GM19324 (cell line): ENCODE data around the gene MID2.
"Not testable (repeated sequence)": the region's sequence is repeated elsewhere in the genome, so short reads cannot be mapped to it uniquely, and the experiment has no call there.

Experiments
- ATAC-seq: cut with Tn5 transposase; IDR thresholded peaks from one replicate; pipeline ENCODE4 v1.9.1; 2021; ENCODE audit warnings: mild to moderate bottlenecking, moderate library complexity; ENCODE audit not compliant: unreplicated experiment, low FRiP score

Gene MID2

DNA sequence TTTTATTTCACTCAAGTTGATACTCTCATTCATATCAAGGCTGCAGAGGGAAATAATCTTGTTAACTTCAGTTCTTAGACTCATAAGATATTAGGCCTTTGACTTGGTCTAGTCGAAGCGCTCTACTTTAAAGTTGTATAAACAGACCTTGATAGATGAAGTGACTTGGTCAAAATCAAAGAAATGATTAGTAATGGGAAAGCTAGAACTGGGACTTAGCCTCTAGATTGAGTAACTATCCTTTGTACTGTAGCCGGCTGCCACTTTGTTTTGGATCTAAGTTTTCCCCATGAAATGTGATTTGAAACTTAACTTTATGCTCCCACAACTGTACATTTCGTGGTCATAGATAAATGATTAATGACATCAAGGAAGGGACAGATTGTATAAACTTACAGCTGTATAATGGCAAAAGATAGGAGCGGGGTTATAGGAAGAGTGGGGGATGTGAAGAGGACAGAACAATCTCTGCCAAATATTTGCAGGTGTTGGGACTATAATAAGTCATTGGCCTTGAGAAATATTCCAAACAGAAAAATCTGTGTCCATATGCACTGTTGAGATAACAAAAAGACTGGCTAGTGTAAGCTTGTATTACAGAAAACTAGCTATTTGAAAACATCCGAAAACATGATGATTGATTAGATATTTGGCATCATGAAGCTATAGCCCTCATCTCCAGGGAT is 17.2 kb downstream of the MID2 start:
- ATAC-seq = no peak

DNA sequence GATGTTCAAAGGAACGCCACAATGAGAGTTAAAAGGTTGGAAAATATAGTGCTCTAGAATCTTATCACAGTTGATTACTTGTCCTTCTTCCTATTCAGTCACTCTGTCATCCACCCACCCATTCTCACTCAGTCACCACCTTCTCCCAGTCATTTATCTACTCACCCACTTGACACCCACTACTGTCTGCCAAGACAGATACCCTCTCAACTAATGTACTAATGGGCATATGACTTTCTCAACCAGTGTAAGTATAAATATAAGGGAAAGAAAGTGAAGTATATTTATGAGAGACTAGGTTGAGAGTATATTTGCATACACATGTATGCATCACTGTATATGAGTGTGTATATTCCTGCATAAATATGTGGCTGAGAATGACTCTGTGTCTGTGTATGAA is 20.0 kb downstream of the MID2 start:
- ATAC-seq = no peak

DNA sequence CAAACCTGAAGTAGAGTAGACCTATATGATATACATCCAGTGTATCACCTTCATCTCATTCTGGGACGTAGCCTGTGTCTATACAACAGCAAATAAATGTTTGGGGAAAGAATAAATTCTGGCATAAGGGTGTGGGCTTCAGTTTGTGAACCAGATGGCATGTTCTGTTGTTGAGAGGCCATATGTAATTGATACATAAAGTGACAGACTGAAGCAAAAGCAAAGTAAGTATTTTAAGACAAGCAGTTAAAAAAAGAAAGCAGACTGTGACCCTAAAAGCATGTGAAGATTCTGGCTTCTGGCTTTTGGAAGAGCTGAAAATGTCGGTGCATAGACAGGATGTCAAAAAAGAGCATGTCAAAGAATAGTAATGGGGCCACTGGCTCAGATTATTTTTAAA is 22.9 kb downstream of the MID2 start:
- no peak for ATAC-seq

DNA sequence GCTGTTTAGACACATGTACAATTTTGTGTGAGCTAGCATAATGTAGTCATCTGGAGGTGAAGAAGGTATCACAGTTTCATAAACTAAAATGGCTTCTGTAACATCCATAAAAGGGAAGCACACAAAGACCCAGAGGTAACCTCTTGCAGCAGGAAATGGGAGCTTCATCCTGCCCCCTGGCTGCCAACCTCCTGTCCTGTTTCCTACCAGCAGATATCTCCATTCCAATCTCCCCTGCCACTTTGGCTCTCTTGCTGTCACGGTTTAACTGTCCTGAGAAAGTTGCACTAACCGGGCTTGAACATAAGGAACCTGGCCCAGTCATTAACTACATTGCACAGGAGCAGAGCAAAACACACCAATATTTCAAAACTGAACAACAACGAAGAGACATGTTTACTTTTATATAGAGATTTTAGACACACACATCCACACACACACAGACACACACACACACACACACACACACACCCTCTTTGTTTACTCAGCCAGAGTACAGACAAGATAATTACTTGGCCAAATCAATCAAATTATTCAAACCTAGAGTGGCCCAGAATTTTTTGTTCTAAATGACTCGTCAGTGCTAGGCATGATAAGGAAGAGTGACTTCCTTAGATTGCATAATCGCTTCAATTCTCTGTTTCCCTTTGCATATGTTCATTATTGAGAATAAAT is 24.2 kb downstream of the MID2 start:
- ATAC-seq = no peak

DNA sequence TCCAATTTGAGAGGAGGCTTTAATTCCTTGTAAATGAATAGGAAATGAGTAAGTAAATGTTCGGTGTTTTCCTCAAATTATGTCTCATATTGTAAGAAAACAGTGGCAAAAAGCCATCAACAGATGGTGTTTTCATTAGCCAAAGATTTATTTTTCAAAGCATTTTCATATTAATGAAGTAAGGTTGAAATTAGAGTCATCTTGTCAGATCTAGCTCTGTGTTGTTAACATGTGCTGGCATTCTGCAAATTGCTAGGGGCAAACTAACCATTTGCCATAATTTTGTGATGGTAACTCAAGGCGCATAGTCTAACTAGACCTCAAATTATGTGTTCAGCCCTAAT is 24.7 kb downstream of the MID2 start:
- no peak for ATAC-seq

DNA sequence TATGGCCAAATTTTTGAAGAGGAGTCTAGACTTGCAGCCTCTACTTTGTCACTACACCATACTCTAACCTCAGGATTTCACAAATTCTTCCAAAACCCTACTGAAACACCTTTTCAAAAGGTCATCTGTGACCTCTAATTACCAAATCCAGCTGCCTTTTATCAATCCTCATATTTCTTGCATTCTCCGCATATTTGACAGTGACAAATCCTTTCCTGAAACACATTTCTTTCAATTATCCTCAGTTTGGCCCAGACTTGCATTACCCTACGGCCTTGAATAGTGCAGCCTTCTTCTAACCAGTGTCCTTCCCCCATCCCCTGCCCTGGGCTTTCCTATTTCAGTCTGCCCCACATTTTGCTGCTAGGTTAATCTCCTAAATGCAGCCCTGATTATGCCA is 25.5 kb downstream of the MID2 start:
- ATAC-seq = no peak

DNA sequence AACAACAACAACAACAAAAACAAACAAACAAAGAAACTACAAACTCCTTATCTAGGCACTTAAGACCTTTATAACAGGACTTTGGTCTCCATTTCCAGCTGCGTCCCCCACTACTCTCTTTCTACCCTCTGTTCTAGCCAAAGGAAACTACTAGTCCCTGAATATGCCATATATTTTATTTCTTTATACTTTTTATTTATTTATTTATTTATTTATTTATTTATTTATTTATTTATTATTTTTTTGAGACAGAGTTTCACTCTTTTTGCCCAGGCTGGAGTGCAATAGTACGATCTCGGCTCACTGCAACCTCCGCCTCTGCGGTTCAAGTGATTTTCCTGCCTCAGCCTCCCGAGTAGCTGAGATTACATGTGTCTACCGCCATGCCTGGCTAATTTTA is 26.0 kb downstream of the MID2 start:
- not testable (repeated sequence) for ATAC-seq

DNA sequence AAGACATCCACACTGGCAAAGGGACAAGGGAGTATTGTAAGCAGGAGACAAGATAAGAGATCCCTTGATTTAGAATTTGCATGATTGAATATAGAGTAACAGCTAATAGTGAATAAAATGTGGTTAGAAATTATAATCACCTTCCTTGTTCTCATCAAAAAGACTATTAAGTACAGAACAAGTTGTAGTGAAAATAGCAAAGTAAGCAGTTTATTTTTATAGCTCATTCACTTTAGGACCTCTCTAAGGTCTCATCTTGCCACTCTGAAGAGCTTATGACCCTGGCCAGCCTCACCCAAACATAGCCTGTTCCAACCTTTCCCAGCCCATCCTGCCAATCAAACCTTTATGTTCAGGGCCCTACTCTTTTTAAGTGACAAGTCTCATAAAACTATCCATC is 30.6 kb downstream of the MID2 start:
- no peak for ATAC-seq

DNA sequence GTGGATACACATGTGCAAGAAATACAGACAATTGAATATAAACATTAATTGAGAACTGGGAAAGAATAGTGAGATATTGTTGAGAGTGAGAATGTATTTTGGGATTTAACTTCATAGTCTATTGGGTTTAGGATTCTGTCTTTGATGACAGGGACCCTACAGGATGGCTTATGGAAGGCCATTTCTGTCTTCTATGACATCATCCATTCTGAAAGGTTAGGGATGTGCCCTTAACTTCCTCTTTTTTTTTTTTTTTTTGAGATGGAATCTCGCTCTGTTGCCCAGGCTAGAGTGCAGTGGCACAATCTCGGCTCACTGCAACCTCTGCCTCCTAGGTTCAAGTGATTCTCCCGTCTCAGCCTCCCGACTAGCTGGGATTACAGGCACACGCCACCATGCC is 31.4 kb downstream of the MID2 start:
- ATAC-seq = not testable (repeated sequence)

DNA sequence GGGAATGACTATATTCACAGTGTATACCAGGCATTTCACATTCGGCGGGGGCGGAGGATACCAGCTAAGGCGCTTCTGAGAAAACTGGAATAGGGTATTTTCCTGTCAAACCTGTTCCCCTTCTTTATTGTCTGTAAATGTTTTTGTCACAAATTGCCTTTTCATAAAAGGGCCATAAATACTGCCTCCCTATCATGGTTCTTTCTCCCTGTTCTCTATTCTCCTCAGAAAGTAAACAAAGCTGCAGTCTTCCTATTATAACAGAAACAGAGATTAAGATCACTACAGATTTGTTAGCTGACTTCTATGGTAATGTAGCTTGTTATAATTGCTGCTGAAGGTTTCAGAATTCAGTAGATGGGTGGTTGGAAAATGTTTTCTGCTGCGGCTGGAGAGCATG is 32.2 kb downstream of the MID2 start:
- ATAC-seq = no peak

DNA sequence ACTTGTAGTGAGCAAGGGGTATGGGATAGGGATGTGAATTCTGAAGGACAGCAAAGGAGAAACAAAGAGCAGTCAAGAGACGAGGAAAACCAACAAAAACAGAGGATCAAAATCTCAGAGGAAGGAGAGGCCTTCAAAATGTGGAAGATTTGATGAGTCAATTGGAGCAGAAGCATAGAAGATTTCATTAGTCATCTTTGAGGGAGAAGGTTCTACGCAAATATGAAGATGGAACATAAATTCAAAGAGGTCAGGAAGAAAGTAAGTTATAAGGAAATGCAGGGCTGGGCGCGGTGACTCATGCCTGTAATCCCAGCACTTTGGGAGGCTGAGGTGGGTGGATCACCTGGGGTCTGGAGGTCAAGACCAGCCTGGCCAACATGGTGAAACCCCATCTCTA is 35.4 kb downstream of the MID2 start:
- ATAC-seq = no peak

DNA sequence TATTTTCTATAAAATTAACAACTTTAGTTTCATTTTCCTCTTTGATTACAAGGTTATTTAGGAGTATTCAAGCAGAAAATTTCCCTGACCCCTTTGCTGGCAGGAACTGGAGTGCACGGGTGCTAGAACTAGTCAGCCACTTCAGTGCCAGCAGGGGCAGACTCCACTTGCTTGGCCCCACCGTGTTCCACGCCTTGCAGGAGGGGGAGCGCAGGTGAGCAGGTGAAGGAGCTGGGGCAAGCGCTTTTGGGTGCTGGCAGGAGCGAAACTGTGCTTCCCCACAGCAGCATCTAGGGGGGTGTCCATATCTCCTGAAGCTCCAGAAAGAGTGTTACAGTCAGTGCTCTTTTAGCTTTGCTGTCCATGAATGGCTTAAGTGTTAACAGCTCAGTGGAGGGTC is 45.5 kb downstream of the MID2 start:
- ATAC-seq = no peak

DNA sequence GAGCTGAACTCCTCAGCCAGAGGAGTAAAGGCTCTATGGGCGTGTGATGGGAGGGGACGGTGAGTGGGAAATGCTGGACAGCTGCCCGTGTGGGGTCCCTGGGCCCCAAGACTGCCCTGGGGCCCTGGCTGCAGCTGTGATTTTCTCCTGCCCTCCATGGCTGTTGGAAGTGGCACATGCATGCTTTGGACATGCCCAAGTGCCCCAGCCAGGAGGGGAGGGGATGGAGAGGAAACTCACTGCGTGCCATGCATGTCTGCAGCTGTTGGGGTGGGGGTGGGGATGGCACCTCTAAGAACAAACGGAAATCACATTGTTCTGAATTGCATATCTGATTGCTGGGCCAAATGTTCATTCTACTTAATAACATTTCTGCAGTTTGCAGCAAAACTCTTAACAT is 52.4 kb downstream of the MID2 start:
- ATAC-seq = no peak

DNA sequence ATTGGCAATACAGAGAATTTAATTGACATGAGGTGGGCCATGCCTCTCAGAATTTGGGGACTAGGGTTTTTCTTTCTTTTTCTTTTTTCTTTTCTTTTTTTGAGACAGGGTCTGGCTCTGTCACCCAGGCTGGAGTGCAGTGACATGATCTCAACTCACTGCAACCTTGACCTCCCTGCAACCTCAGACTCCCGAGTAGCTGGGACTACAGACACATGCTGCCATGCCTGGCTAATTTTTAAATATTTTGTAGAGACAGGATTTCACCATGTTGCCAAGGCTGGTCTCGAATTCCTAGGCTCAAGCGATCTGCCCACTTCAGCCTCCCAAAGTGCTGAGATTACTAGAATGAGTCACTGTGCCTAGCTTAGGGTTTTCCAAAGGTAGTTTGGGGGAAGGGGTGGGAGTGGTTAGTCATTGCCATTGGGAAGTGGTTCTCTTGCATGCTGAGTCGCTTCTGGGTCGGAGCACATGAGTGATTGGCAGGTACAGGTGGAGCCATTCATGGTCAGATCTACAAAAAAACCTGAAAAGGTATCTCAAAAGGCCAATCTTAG is 54.5 kb downstream of the MID2 start:
- no peak for ATAC-seq

DNA sequence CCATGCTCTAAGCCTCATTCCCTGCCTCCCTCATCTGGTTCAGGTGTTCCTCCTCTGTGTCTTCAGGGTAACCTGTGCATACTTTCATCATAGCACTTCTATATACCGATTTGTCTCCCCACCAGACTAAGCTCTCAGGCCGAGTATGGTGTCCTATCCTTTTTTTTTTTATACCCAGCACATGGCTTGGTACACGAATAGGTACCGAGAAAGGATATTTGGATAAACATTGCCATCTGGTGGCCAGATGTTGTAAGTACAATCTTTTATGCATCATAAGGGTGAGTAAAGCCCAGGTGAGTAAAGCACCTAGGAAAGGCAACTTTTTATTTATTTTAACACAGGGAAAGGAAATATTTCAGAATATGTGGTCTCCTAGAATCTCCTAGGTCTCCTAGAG is 68.4 kb downstream of the MID2 start:
- ATAC-seq = peak; percentile 49

DNA sequence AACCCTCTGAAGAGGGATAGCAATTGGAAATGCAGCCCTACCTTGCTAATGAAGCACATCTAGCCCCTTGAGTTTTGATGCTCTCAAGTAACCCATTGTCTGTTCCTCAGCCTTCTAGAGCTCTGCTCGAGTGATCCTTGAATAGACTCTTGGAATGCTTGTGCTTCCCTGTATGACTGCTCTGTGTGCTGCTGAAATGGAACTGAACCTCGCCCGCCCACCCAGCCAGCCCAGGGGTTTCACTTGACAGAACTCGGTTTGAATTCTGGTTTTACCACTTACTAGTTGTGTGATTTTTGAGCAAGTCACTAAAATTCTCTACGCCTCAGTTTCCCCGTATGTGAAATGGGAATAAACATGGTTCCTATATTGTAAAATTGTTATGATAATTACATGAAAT is 77.1 kb downstream of the MID2 start:
- ATAC-seq = no peak

DNA sequence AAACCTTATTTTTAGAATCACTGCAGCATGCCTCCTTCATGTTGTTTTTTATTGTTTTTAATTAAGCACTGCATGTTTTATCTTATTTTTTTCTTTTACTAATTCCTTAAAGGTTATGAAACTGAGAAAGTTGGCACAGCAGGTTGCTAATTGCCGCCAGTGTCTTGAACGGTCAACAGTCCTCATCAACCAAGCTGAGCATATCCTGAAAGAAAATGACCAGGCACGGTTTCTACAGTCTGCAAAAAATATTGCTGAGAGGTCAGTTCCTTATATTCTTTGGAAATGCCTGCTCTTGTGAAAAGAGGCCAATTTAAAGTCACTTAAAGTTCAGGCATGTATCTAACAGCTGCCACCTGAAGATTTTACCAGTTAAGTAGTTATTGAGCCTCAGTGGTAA is 79.7 kb downstream of the MID2 start:
- no peak for ATAC-seq

DNA sequence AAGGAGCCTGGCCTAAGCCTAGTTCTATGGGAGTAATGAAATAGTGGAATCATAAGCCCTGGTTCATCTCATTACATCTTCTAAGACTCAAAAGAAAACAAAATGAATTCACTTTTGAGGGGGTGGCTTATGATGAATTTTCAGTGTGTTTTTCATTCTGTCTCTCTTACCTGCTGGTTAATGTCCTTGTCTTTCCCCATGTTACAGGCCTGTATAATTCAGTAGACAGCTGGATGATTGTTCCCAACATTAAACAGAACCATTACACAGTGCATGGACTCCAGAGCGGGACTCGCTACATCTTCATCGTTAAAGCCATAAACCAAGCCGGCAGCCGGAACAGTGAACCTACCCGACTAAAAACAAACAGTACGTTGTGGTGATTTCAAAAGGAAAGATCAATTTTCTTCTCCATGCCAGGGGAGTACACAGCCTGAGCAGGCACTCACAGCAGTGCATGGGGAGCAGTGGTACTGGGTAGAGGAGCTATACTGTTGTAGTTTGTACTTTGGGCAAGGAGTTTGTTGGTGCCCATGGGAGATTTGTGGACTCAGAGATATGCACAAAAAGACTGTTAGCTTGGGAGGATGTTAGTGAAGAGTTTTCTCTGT is 98.6 kb downstream of the MID2 start:
- ATAC-seq = no peak

DNA sequence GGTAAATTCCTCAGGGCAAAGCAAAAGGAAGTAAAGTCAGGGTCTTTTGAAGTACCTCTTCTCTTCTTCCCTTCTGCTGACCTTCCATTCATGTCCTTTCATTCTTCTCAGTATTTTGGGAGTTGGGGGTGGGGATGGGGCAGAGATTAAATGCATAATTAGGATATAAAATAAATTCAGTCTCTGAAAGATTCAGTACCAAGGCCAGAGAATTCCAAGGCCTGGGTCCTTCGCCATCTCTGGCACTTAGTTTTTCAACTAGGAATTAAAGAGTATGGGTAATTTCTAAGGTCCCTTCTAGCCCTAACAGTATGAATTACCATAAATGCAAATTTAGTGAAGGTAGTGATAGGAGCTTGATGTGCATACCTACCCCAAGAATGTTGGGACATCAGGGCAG is 108.6 kb downstream of the MID2 start:
- ATAC-seq = no peak

DNA sequence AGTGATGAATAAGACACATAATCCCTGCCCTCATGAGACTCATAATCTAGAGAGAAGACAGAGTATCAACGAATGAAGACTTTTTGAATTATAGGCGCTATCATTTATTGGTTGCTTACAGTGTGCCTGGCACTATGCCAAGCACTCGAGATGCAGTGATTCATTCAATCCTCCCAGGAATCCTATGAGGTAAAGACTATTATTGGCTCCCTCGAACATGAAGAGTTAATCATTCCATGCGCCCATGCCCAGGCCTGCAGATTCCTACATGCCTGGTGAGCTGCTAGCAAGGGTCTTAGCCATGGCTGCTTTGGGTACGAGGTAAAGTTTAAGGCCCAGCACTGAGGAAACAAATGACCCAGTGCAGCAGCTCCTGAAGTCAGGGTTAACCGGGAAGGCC is 109.5 kb downstream of the MID2 start:
- ATAC-seq = no peak

DNA sequence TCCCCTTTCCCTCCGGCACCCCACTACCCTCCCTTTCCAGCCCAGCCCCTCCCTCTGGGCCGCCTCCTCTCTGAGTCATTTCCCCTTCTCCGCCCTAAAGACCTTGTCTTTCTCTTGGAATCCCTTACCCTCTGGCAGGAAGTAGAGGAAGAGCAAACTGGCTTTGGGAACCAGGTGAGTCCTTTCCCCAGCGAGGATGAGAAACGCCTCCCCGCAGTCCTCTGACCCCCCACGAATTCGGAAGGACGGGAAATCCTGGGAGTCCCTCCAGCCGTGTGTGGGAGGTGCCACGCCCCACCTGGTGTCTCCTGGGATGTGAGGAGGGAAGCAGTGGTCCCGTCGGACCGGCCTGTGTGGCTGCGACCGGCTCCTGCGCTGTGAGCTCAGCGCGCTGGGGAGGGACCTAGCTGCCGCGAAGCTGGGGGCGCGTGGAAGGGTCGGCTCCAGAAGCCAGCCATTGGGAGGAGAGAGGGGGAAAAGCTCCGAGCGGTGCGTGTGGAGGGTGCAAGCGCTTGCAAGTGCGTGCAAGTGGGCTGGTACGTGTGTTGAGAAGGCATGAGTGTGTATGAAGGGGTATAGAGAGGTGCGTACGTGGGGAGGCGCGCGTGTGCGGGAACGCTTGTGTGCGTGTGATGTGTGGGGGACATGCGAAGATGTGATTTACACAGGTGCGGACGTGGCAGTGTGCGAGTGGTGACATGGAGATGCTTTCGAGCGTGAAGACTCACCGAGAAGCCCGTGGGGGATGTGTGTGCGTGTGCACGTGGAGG is 110.2 kb downstream of the MID2 start:
- no peak for ATAC-seq
